GM19351 (cell line): Measurements from ENCODE around the gene RAPGEF1.

Source experiments
- ATAC-seq: cut with Tn5 transposase; IDR thresholded peaks from one replicate; pipeline ENCODE4 v1.9.1; 2021; ENCODE audit warnings: mild to moderate bottlenecking, moderate library complexity; ENCODE audit not compliant: unreplicated experiment

The RAPGEF1 gene

GRCh38 chr9:131627648-131628458 is 112.0 kb downstream of the RAPGEF1 start:
- ATAC-seq = peak; percentile 62

GRCh38 chr9:131627326-131627647 is 112.6 kb downstream of the RAPGEF1 start:
- ATAC-seq = no peak

GRCh38 chr9:131625790-131626670 is 113.8 kb downstream of the RAPGEF1 start:
- ATAC-seq = no peak

GRCh38 chr9:131625508-131625787 is 114.4 kb downstream of the RAPGEF1 start:
- no peak for ATAC-seq

- ATAC-seq = no peak
Observed at GRCh38 chr9:131624636-131625507, 115.0 kb downstream of the RAPGEF1 start.

- no peak for ATAC-seq
Observed at GRCh38 chr9:131623655-131624330, 116.1 kb downstream of the RAPGEF1 start.

- peak; percentile 53 for ATAC-seq
Observed at GRCh38 chr9:131622523-131622922, 117.4 kb downstream of the RAPGEF1 start.

GRCh38 chr9:131621551-131622358 is 118.1 kb downstream of the RAPGEF1 start:
- ATAC-seq = peak; percentile 68

- ATAC-seq = no peak
Observed at GRCh38 chr9:131620764-131621520, 118.9 kb downstream of the RAPGEF1 start.

- ATAC-seq = no peak
Observed at GRCh38 chr9:131619680-131620079, 120.2 kb downstream of the RAPGEF1 start.

GRCh38 chr9:131618785-131619184 is 121.1 kb downstream of the RAPGEF1 start:
- no peak for ATAC-seq

GRCh38 chr9:131618071-131618479 is 121.8 kb downstream of the RAPGEF1 start:
- ATAC-seq = no peak

GRCh38 chr9:131617611-131618010 is 122.3 kb downstream of the RAPGEF1 start:
- ATAC-seq = no peak

- ATAC-seq = no peak
Observed at GRCh38 chr9:131616983-131617604, 122.8 kb downstream of the RAPGEF1 start.

- no peak for ATAC-seq
Observed at GRCh38 chr9:131614340-131614915, 125.4 kb downstream of the RAPGEF1 start.

GRCh38 chr9:131613921-131614320 is 126.0 kb downstream of the RAPGEF1 start:
- no peak for ATAC-seq

GRCh38 chr9:131612851-131613250 is 127.0 kb downstream of the RAPGEF1 start:
- ATAC-seq = no peak

- no peak for ATAC-seq
Observed at GRCh38 chr9:131611586-131612315, 128.1 kb downstream of the RAPGEF1 start.
